Measurements from ENCODE around the gene NAV2. TPM values are rescaled to one million over a fixed set of nuclear protein-coding genes. Genes with fewer than 3 reads are reported as not detected.

NAV2 gene
- total RNA-seq, 3 donors from 2014 or later: 21.9 to 65.9 (median 30.9) TPM

GRCh38 chr11:19935507-19935906 is 222.9 kb downstream of the NAV2 start:
- intact Hi-C loops (cut with DNase I, micrococcal nuclease): no loop called here
- no peak for TF ChIP-seq CTCF (IDR thresholded peaks at IDR 0.05)
- ATAC-seq (no peak), DNase-seq (no peak)
- Histone ChIP-seq H3K36me3 (ENCODE audit: low read depth) (no peaks in the 10 kb centered on the region), H3K4me3 (no peak overlapping the region), H3K9me3 (no peaks in the 10 kb centered on the region), H3K4me1 (ENCODE audit: low read depth) (no peaks in the 10 kb centered on the region)

- H3K36me3 ChIP-seq (ENCODE audit: low read depth): no peaks in the 10 kb centered on the region
- ATAC-seq: no peak
- H3K4me3 ChIP-seq: no peak overlapping the region
- intact Hi-C loops (cut with DNase I, micrococcal nuclease): no loop called here
- no peaks in the 10 kb centered on the region for H3K4me1 ChIP-seq (ENCODE audit: low read depth)
- no peak for DNase-seq
- no peaks in the 10 kb centered on the region for H3K9me3 ChIP-seq
- no peak for TF ChIP-seq CTCF (IDR thresholded peaks at IDR 0.05)
These were observed 223.8 kb downstream of the NAV2 start for GRCh38 chr11:19936461-19936860.

- DNase-seq (peak in 2 of 3 donors; percentile 62 to 71), ATAC-seq (peak; percentile 77)
- no peaks in the 10 kb centered on the region for H3K4me1 ChIP-seq (ENCODE audit: low read depth)
- no peak overlapping the region for H3K4me3 ChIP-seq
- H3K36me3 ChIP-seq (ENCODE audit: low read depth): no peaks in the 10 kb centered on the region
- intact Hi-C loops (cut with DNase I, micrococcal nuclease): no loop called here
- TF ChIP-seq CTCF (IDR thresholded peaks at IDR 0.05): peak; percentile 55
- no peaks in the 10 kb centered on the region for H3K9me3 ChIP-seq
These were observed 225.7 kb downstream of the NAV2 start for GRCh38 chr11:19938169-19938856.

- intact Hi-C loops (cut with DNase I, micrococcal nuclease): no loop called here
- ATAC-seq: no peak
- no peaks in the 10 kb centered on the region for H3K36me3 ChIP-seq (ENCODE audit: low read depth)
These were observed 226.2 kb downstream of the NAV2 start for GRCh38 chr11:19938866-19939265.

GRCh38 chr11:19939415-19939929 is 226.8 kb downstream of the NAV2 start:
- ATAC-seq: no peak
- H3K4me3 ChIP-seq: no peak overlapping the region
- H3K4me1 ChIP-seq (ENCODE audit: low read depth): no peaks in the 10 kb centered on the region
- H3K9me3 ChIP-seq: no peaks in the 10 kb centered on the region
- no peak for TF ChIP-seq CTCF (IDR thresholded peaks at IDR 0.05)
- no peaks in the 10 kb centered on the region for H3K36me3 ChIP-seq (ENCODE audit: low read depth)
- intact Hi-C loops (cut with DNase I, micrococcal nuclease): no loop called here
- no peak for DNase-seq

More at GRCh38 chr11:19938866-19939265, 226.2 kb downstream of the NAV2 start:
- DNase-seq: no peak
- TF ChIP-seq CTCF (IDR thresholded peaks at IDR 0.05): no peak
- no peaks in the 10 kb centered on the region for H3K9me3 ChIP-seq
- no peak overlapping the region for H3K4me3 ChIP-seq
- H3K4me1 ChIP-seq (ENCODE audit: low read depth): no peaks in the 10 kb centered on the region

Data from mucosa of descending colon (tissue), 3 donors.